Neural progenitor cell (in vitro differentiated cells): Measurements from ENCODE around the gene PLXNC1. TPM values are rescaled to one million over a fixed set of nuclear protein-coding genes. Genes with fewer than 3 reads are reported as not detected.
A peak's percentile ranks its signal among the peaks of the same experiment; 100 is the strongest.

Experiments used
- DNase-seq: peaks from one replicate; pipeline ENCODE4 v3.0.0-alpha.2; 2016; ENCODE audit warnings: low spot score
- H2AFZ ChIP-seq: fragments of 200-600 bp; sonication (generic); replicated peaks from 2 replicates; pipeline ENCODE4 v1.6.1; 2016; ENCODE audit warnings: antibody characterized with exemption
- H3F3A ChIP-seq: fragments of 200-600 bp; sonication (generic); 2 replicates; pipeline ENCODE4 v1.6.1; 2016; ENCODE audit warnings: antibody characterized with exemption, low read depth
- H3K27ac ChIP-seq: fragments of 200-600 bp; sonication (generic); 2 replicates; pipeline ENCODE4 v1.5.1; 2016; ENCODE audit warnings: mild to moderate bottlenecking
- H3K27me3 ChIP-seq: fragments of 200-600 bp; sonication (generic); 2 replicates; pipeline ENCODE4 v1.6.1; 2016; ENCODE audit warnings: mild to moderate bottlenecking, moderate library complexity
- H3K36me3 ChIP-seq: fragments of 200-600 bp; sonication (generic); 2 replicates; pipeline ENCODE4 v1.5.1; 2016
- H3K4me1 ChIP-seq: fragments of 200-600 bp; sonication (generic); 2 replicates; pipeline ENCODE4 v1.6.1; 2016; ENCODE audit warnings: mixed run types
- H3K4me2 ChIP-seq: fragments of 200-600 bp; sonication (generic); 2 replicates; pipeline ENCODE4 v1.6.1; 2016
- H3K4me3 ChIP-seq: fragments of 200-600 bp; sonication (generic); 2 replicates; pipeline ENCODE4 v1.5.1; 2016
- H3K79me2 ChIP-seq: fragments of 200-600 bp; sonication (generic); 2 replicates; pipeline ENCODE4 v1.6.1; 2016; ENCODE audit warnings: low read depth
- H3K9ac ChIP-seq: fragments of 200-600 bp; sonication (generic); 2 replicates; pipeline ENCODE4 v1.6.1; 2016
- H3K9me3 ChIP-seq: fragments of 200-600 bp; sonication (generic); 2 replicates; pipeline ENCODE4 v1.5.1; 2016; ENCODE audit warnings: low read depth
- H4K20me1 ChIP-seq: fragments of 200-600 bp; sonication (generic); 2 replicates; pipeline ENCODE4 v1.6.1; 2016; ENCODE audit warnings: low read depth
- H3K27ac Mint-ChIP-seq: 3 replicates; pipeline ENCODE4 v1.8.0; 2021; ENCODE audit warnings: mixed read lengths
- H3K27me3 Mint-ChIP-seq: 2 replicates; pipeline ENCODE4 v1.8.0; 2022; ENCODE audit warnings: low read depth, mild to moderate bottlenecking, inconsistent platforms, moderate library complexity, mixed read lengths; ENCODE audit not compliant: insufficient read depth
- H3K36me3 Mint-ChIP-seq: 3 replicates; pipeline ENCODE4 v1.8.0; 2021; ENCODE audit warnings: mixed read lengths
- H3K4me1 Mint-ChIP-seq: 3 replicates; pipeline ENCODE4 v1.8.0; 2021; ENCODE audit warnings: mixed read lengths
- H3K4me3 Mint-ChIP-seq: 3 replicates; pipeline ENCODE4 v1.8.0; 2021; ENCODE audit warnings: mild to moderate bottlenecking, moderate library complexity, mixed read lengths
- H3K9me3 Mint-ChIP-seq: 3 replicates; pipeline ENCODE4 v1.8.0; 2020; ENCODE audit warnings: mixed read lengths
- CTCF ChIP-seq: fragments of 200-600 bp; sonication (generic); IDR thresholded peaks from 2 replicates; pipeline ENCODE4 v1.5.1; 2017; ENCODE audit warnings: antibody characterized with exemption, mild to moderate bottlenecking
- EZH2 ChIP-seq: fragments of 200-600 bp; sonication (generic); IDR thresholded peaks from 2 replicates; pipeline ENCODE4 v1.6.1; 2017; ENCODE audit warnings: antibody characterized with exemption, mild to moderate bottlenecking, moderate library complexity
- EZH2phosphoT487 ChIP-seq: fragments of 200-600 bp; sonication (generic); IDR thresholded peaks from 2 replicates; pipeline ENCODE4 v1.6.1; 2017; ENCODE audit warnings: antibody characterized with exemption
- total RNA-seq: library from RNA; depleted of rRNA; stranded (reverse); fragments of >200 nt; gene quantifications from 2 replicates; pipeline ENCODE4 v1.2.3, GENCODE V29; 2015; ENCODE audit warnings: low replicate concordance

PLXNC1 gene
- total RNA-seq, 1 donor from 2014 or later = 16.7 TPM

GRCh38 chr12:94167756-94168416 is 19.5 kb downstream of the PLXNC1 start:
- Histone ChIP-seq H3K4me3 (no peak overlapping the region), H3K79me2 (no peaks in the 10 kb centered on the region), H4K20me1 (no peaks in the 10 kb centered on the region), H3K4me1 (peaks cover 53% of the 10 kb centered on the region), H2AFZ (no peak overlapping the region), H3K27me3 (peaks cover 48% of the 10 kb centered on the region), H3K9ac (no peak overlapping the region), H3F3A (peaks cover 39% of the 10 kb centered on the region), H3K36me3 (no peaks in the 10 kb centered on the region), H3K4me2 (no peak overlapping the region), H3K27ac (no peak overlapping the region), H3K9me3 (no peaks in the 10 kb centered on the region)
- DNase-seq = no peak
- H3K4me1 Mint-ChIP-seq = peaks cover 62% of the 10 kb centered on the region
- H3K27ac Mint-ChIP-seq = peak overlapping the region; percentile 48
- peaks cover 12% of the 10 kb centered on the region for H3K36me3 Mint-ChIP-seq
- TF ChIP-seq EZH2phosphoT487 (no peak), CTCF (no peak), EZH2 (no peak)
- no peaks in the 10 kb centered on the region for H3K9me3 Mint-ChIP-seq
- no peak overlapping the region for H3K4me3 Mint-ChIP-seq
- peaks cover 2% of the 10 kb centered on the region for H3K27me3 Mint-ChIP-seq

- Mint-ChIP-seq H3K4me3 (no peak overlapping the region), H3K4me1 (peaks cover 52% of the 10 kb centered on the region), H3K9me3 (no peaks in the 10 kb centered on the region), H3K27ac (no peak overlapping the region), H3K36me3 (peaks cover 12% of the 10 kb centered on the region), H3K27me3 (peaks cover 1% of the 10 kb centered on the region)
- no peaks in the 10 kb centered on the region for H3K36me3 ChIP-seq
- H3K27me3 ChIP-seq = peaks cover 55% of the 10 kb centered on the region
- no peak overlapping the region for H3K9ac ChIP-seq
- peaks cover 32% of the 10 kb centered on the region for H3F3A ChIP-seq
- H3K27ac ChIP-seq = no peak overlapping the region
- DNase-seq = no peak
- H3K9me3 ChIP-seq = no peaks in the 10 kb centered on the region
- no peak for TF ChIP-seq EZH2phosphoT487
- H2AFZ ChIP-seq = no peak overlapping the region
- H3K4me2 ChIP-seq = no peak overlapping the region
- H4K20me1 ChIP-seq = no peaks in the 10 kb centered on the region
- H3K4me1 ChIP-seq = peaks cover 50% of the 10 kb centered on the region
- H3K4me3 ChIP-seq = no peak overlapping the region
- H3K79me2 ChIP-seq = no peaks in the 10 kb centered on the region
Measured at GRCh38 chr12:94169495-94169894, 21.1 kb downstream of the PLXNC1 start.

GRCh38 chr12:94169966-94170689 is 21.8 kb downstream of the PLXNC1 start:
- Mint-ChIP-seq H3K9me3 (no peaks in the 10 kb centered on the region), H3K36me3 (peaks cover 12% of the 10 kb centered on the region), H3K4me3 (no peak overlapping the region), H3K27ac (no peak overlapping the region), H3K4me1 (peaks cover 45% of the 10 kb centered on the region), H3K27me3 (peaks cover 2% of the 10 kb centered on the region)
- H3K36me3 ChIP-seq = no peaks in the 10 kb centered on the region
- no peaks in the 10 kb centered on the region for H3K79me2 ChIP-seq
- peaks cover 61% of the 10 kb centered on the region for H3K27me3 ChIP-seq
- H3K4me3 ChIP-seq = no peak overlapping the region
- H3K9ac ChIP-seq = no peak overlapping the region
- peaks cover 26% of the 10 kb centered on the region for H3F3A ChIP-seq
- no peak overlapping the region for H3K4me2 ChIP-seq
- H2AFZ ChIP-seq = no peak overlapping the region
- no peak overlapping the region for H3K27ac ChIP-seq
- DNase-seq = no peak
- H3K9me3 ChIP-seq = no peaks in the 10 kb centered on the region
- TF ChIP-seq EZH2phosphoT487 (no peak), EZH2 (no peak), CTCF (no peak)
- H4K20me1 ChIP-seq = no peaks in the 10 kb centered on the region
- H3K4me1 ChIP-seq = peaks cover 44% of the 10 kb centered on the region
